Erythroblast (primary cell): ENCODE results near the gene EDARADD.
"Not testable (repeated sequence)": the region's sequence is repeated elsewhere in the genome, so short reads cannot be mapped to it uniquely, and the experiment has no call there.

Source experiments
- DNase-seq, 2 experiments: peaks; one replicate each; lab custom pipeline; 2025; lab: John Stamatoyannopoulos, UW
- GATA1 ChIP-seq: IDR thresholded peaks from 2 replicates; pipeline ENCODE4 v1.6.1; 2011; ENCODE audit warnings: low read depth, mild to moderate bottlenecking, control low read depth, low read length, moderate library complexity
- POLR2A ChIP-seq: IDR thresholded peaks from 2 replicates; pipeline ENCODE4 v1.6.1; 2011; ENCODE audit warnings: mild to moderate bottlenecking, low read length

Gene EDARADD

GRCh38 chr1:236429715-236430274, 35.7 kb downstream of the EDARADD start:
- TF ChIP-seq GATA1 = no peak
- no peak for TF ChIP-seq POLR2A
- no peak for DNase-seq

- TF ChIP-seq GATA1 = no peak
- TF ChIP-seq POLR2A = no peak
- DNase-seq = no peak
These were observed 39.8 kb downstream of the EDARADD start for GRCh38 chr1:236433819-236434315.

GRCh38 chr1:236438614-236439013, 44.5 kb downstream of the EDARADD start:
- no peak for DNase-seq
- TF ChIP-seq GATA1 = no peak
- TF ChIP-seq POLR2A = no peak

- TF ChIP-seq POLR2A (no peak), GATA1 (no peak)
- DNase-seq = no peak
These were observed 46.3 kb downstream of the EDARADD start for GRCh38 chr1:236440373-236440772.

- DNase-seq = no peak
- TF ChIP-seq POLR2A (no peak), GATA1 (no peak)
These were observed 56.7 kb downstream of the EDARADD start for GRCh38 chr1:236450779-236451178.

- DNase-seq = peak; percentile 60 to 65
- TF ChIP-seq GATA1 (no peak), POLR2A (no peak)
These were observed 57.8 kb downstream of the EDARADD start for GRCh38 chr1:236451796-236452373.

- TF ChIP-seq POLR2A (no peak), GATA1 (no peak)
- no peak for DNase-seq
These were observed 61.2 kb downstream of the EDARADD start for GRCh38 chr1:236455243-236455642.

- no peak for TF ChIP-seq POLR2A
- TF ChIP-seq GATA1 = no peak
These were observed 63.7 kb downstream of the EDARADD start for GRCh38 chr1:236457775-236458174.

GRCh38 chr1:236458996-236459395, 64.9 kb downstream of the EDARADD start:
- DNase-seq = no peak
- no peak for TF ChIP-seq GATA1
- no peak for TF ChIP-seq POLR2A

More at GRCh38 chr1:236457775-236458174, 63.7 kb downstream of the EDARADD start:
- DNase-seq = no peak

- no peak for TF ChIP-seq GATA1
- no peak for TF ChIP-seq POLR2A
- DNase-seq = no peak
These were observed 66.0 kb downstream of the EDARADD start for GRCh38 chr1:236460103-236460502.

GRCh38 chr1:236464197-236464596, 70.1 kb downstream of the EDARADD start:
- DNase-seq = not testable (repeated sequence)

GRCh38 chr1:236465231-236465958, 71.3 kb downstream of the EDARADD start:
- DNase-seq = no peak
- TF ChIP-seq GATA1 (no peak), POLR2A (no peak)

GRCh38 chr1:236465959-236466303, 71.8 kb downstream of the EDARADD start:
- DNase-seq = no peak
- TF ChIP-seq GATA1 (no peak), POLR2A (no peak)

GRCh38 chr1:236467327-236467641, 73.2 kb downstream of the EDARADD start:
- no peak for DNase-seq
- TF ChIP-seq GATA1 (no peak), POLR2A (no peak)
